Loucy (cell line): ENCODE data around the gene SUN1.

Experiments
- EZH2phosphoT487 ChIP-seq: fragments of 200-600 bp; IDR thresholded peaks from 2 replicates; pipeline ENCODE4 v1.6.1; 2018; ENCODE audit warnings: antibody characterized with exemption, mild to moderate bottlenecking, moderate library complexity, borderline replicate concordance
- TF ChIP-seq, protein P1 (sequence below): fragments of 200-600 bp; sonication (generic); conservative IDR thresholded peaks from 2 replicates; pipeline ENCODE4 v1.5.1; 2014; ENCODE audit warnings: mild to moderate bottlenecking, antibody characterized with exemption, low read length

- TF ChIP-seq, protein P1, sequence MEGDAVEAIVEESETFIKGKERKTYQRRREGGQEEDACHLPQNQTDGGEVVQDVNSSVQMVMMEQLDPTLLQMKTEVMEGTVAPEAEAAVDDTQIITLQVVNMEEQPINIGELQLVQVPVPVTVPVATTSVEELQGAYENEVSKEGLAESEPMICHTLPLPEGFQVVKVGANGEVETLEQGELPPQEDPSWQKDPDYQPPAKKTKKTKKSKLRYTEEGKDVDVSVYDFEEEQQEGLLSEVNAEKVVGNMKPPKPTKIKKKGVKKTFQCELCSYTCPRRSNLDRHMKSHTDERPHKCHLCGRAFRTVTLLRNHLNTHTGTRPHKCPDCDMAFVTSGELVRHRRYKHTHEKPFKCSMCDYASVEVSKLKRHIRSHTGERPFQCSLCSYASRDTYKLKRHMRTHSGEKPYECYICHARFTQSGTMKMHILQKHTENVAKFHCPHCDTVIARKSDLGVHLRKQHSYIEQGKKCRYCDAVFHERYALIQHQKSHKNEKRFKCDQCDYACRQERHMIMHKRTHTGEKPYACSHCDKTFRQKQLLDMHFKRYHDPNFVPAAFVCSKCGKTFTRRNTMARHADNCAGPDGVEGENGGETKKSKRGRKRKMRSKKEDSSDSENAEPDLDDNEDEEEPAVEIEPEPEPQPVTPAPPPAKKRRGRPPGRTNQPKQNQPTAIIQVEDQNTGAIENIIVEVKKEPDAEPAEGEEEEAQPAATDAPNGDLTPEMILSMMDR, result no peak
- TF ChIP-seq EZH2phosphoT487, result no peak
Measured at GRCh38 chr7:835021-835420, 2.7 kb downstream of the SUN1 start.
